ENCODE results near the gene HPCAL1. TPM values are rescaled to one million over a fixed set of nuclear protein-coding genes. Genes with fewer than 3 reads are reported as not detected.

The HPCAL1 gene
- total RNA-seq, 2 donors from 2014 or later = 41.0 to 66.3 TPM

- Histone ChIP-seq H3K4me3 (no peak overlapping the region), H3K4me1 (peaks cover 63% of the 10 kb centered on the region), H3K9me3 (no peaks in the 10 kb centered on the region), H3K27ac (peak overlapping the region; percentile 40 to 83 (median 72)), H3K27me3 (no peaks in the 10 kb centered on the region), H3K36me3 (replicated peaks in 1 of 2; ENCODE audit: insufficient read depth in 1 of 2, low read depth in 2 of 2) (no peaks in the 10 kb centered on the region)
- DNase-seq (peak in 1 of 4 donors; percentile 53), ATAC-seq (peak; percentile 1)
- intact Hi-C loops (cut with DNase I) = no loop called here
- WGBS, 2 donors = 44 to 48% methylated on average over 9 to 10 of the region's 10 CpGs
- TF ChIP-seq CTCF (IDR thresholded peaks at IDR 0.05) (no peak), POLR2A (IDR thresholded peaks at IDR 0.05) (no peak)
These were observed 111.9 kb downstream of the HPCAL1 start for GRCh38 chr2:10414591-10414990.

- TF ChIP-seq CTCF (IDR thresholded peaks at IDR 0.05) = no peak
- no peak for TF ChIP-seq POLR2A (IDR thresholded peaks at IDR 0.05)
- DNase-seq = no peak
- Histone ChIP-seq H3K4me3 (no peak overlapping the region), H3K4me1 (peaks cover 63% of the 10 kb centered on the region), H3K27me3 (no peaks in the 10 kb centered on the region), H3K36me3 (replicated peaks in 1 of 2; ENCODE audit: insufficient read depth in 1 of 2, low read depth in 2 of 2) (no peaks in the 10 kb centered on the region), H3K9me3 (no peaks in the 10 kb centered on the region), H3K27ac (peak overlapping the region in 3 of 4 donors; percentile 40 to 83 (median 75))
- no peak for ATAC-seq
- intact Hi-C loops (cut with DNase I) = no loop called here
- WGBS, 2 donors = 60 to 62% methylated on average over 7 to 8 of the region's 8 CpGs
These were observed 112.3 kb downstream of the HPCAL1 start for GRCh38 chr2:10415048-10415447.

- Histone ChIP-seq H3K27me3 (no peaks in the 10 kb centered on the region), H3K36me3 (replicated peaks in 1 of 2; ENCODE audit: insufficient read depth in 1 of 2, low read depth in 2 of 2) (no peaks in the 10 kb centered on the region), H3K27ac (peak overlapping the region in 1 of 4 donors; percentile 40), H3K4me1 (peaks cover 61% of the 10 kb centered on the region), H3K9me3 (no peaks in the 10 kb centered on the region), H3K4me3 (no peak overlapping the region)
- intact Hi-C loops (cut with DNase I) = no loop called here
- WGBS, 2 donors = 65 to 72% methylated on average over 12 of the region's 12 CpGs
- ATAC-seq (no peak), DNase-seq (peak in 1 of 4 donors; percentile 58)
- no peak for TF ChIP-seq CTCF (IDR thresholded peaks at IDR 0.05)
- no peak for TF ChIP-seq POLR2A (IDR thresholded peaks at IDR 0.05)
These were observed 112.9 kb downstream of the HPCAL1 start for GRCh38 chr2:10415640-10416039.

GRCh38 chr2:10417551-10418335, 115.0 kb downstream of the HPCAL1 start:
- TF ChIP-seq CTCF (IDR thresholded peaks at IDR 0.05) = no peak
- no peak for TF ChIP-seq POLR2A (IDR thresholded peaks at IDR 0.05)
- ATAC-seq (no peak), DNase-seq (peak in 2 of 4 donors; percentile 39 to 42)
- H3K36me3 ChIP-seq (replicated peaks in 1 of 2; ENCODE audit: insufficient read depth in 1 of 2, low read depth in 2 of 2) = no peaks in the 10 kb centered on the region
- intact Hi-C loops (cut with DNase I) = no loop called here
- peaks cover 44% of the 10 kb centered on the region for H3K4me1 ChIP-seq
- H3K4me3 ChIP-seq = no peak overlapping the region
- 60 to 66% methylated on average over 6 of the region's 6 CpGs for WGBS, 2 donors
- no peaks in the 10 kb centered on the region for H3K27me3 ChIP-seq
- H3K27ac ChIP-seq = peak overlapping the region in 1 of 4 donors; percentile 23
- no peaks in the 10 kb centered on the region for H3K9me3 ChIP-seq

Data from body of pancreas (tissue), 4 donors.